ENCODE measurements around the gene ZNF208.
"Not testable (repeated sequence)": the region's sequence is repeated elsewhere in the genome, so short reads cannot be mapped to it uniquely, and the experiment has no call there.

The ZNF208 gene

GRCh38 chr19:21884786-21885185 lies 126.0 kb downstream of the ZNF208 start:
- DNase-seq (ENCODE audit: low spot score) = not testable (repeated sequence)

GRCh38 chr19:21883516-21883915 lies 127.2 kb downstream of the ZNF208 start:
- no peak for DNase-seq (ENCODE audit: low spot score)

Data from ecto neural progenitor cell (in vitro differentiated cells).